ENCODE results near the gene GGT5.
"Not testable (repeated sequence)": the region's sequence is repeated elsewhere in the genome, so short reads cannot be mapped to it uniquely, and the experiment has no call there.

Gene GGT5

DNA sequence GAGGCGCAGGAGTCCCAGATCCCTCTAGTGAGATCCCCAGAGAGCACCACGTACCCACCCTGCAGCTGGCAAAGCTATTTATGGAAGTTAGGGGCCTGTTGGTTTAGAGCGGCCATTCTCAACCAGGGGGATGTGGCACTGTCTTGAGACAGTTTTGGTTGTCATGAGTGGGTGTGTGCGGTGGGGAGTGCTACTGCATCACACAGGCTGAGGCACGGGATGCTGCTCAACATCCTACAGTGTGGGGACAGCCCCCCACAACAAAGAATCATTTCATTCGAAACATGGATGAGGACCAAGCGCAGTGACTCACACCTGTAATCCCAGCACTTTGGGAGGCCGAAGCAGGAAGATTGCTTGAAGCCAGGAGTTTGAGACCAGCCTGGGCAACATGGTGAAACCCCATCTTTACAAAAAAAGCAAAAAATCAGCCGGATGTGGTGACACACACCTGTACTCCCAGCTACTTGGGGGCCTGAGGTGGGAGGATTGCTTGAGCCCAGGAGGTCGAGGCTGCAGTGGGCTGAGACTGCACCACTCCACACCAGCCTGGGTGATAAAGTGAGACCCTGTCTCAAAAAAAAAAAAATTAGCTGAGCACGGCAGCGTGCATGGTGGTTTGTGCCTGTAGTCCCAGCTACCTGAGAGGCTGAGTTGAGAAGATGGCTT lies 28.2 kb downstream of the GGT5 start:
- H4K20me1 ChIP-seq (ENCODE audit: insufficient read depth) = no peaks in the 10 kb centered on the region
- H3K4me1 ChIP-seq (ENCODE audit: low read depth, poor library complexity, severe bottlenecking) = no peaks in the 10 kb centered on the region
- H3K27me3 ChIP-seq (ENCODE audit: insufficient read depth, low read depth) = no peaks in the 10 kb centered on the region
- no peak overlapping the region for H3K4me2 ChIP-seq
- no peak overlapping the region for H3K27ac ChIP-seq
- no peak overlapping the region for H3K4me3 ChIP-seq (IDR thresholded peaks at IDR 0.05; ENCODE audit: insufficient read depth, low read depth, low read length)
- no peak for TF ChIP-seq CTCF (conservative IDR thresholded peaks at IDR 0.05; ENCODE audit: low read depth, low read length)
- H2AFZ ChIP-seq (ENCODE audit: low read depth) = no peak overlapping the region
- H3K79me2 ChIP-seq (ENCODE audit: insufficient read depth, low read depth) = no peaks in the 10 kb centered on the region
- no peak overlapping the region for H3K9ac ChIP-seq
- no peaks in the 10 kb centered on the region for H3K36me3 ChIP-seq (ENCODE audit: insufficient read depth)

DNA sequence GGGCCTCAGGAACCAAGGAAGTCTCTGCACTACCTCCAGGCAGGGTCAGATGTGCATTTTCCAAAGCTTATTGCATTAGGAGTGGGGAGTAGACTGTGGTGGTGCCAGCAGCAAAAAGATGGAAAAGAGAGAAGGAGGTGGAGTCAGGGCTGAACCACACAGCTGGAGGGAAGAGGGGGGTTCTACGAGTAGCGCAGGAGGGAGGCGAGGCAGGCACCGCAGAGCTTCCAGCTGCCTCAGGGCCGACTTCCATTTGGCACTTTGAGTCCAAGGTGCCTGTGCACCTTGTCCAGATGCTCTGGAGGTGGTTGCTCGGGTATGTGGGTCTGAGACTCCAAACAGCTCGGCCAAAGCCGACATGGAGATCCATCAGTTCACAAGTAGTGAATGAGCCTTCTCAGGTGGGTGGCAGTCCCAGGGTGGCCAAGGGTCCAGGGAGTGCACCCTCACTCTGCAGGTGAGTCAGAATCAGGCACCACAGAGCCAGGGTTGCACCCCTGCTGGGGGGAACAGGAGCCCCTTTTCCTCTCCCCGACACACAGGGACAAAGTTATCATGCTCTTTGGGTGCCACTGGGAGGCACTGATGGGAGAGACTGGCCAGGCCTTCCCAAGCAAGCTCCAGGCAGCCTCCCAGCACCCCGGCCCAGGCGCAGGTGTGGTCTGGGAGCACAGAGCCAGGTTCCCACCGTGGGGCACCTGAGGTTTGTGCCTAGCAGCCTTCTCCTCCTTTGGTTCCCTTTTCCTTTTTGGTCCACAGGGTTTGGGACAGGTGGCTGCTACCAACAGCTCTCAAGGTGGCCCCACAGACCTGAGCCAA lies 30.2 kb downstream of the GGT5 start:
- H3K27ac ChIP-seq = no peak overlapping the region
- H4K20me1 ChIP-seq (ENCODE audit: insufficient read depth) = no peaks in the 10 kb centered on the region
- H3K4me1 ChIP-seq (ENCODE audit: low read depth, poor library complexity, severe bottlenecking) = no peaks in the 10 kb centered on the region
- no peak overlapping the region for H3K4me2 ChIP-seq
- no peaks in the 10 kb centered on the region for H3K27me3 ChIP-seq (ENCODE audit: insufficient read depth, low read depth)
- no peaks in the 10 kb centered on the region for H3K79me2 ChIP-seq (ENCODE audit: insufficient read depth, low read depth)
- H3K4me3 ChIP-seq (IDR thresholded peaks at IDR 0.05; ENCODE audit: insufficient read depth, low read depth, low read length) = no peak overlapping the region
- TF ChIP-seq CTCF (conservative IDR thresholded peaks at IDR 0.05; ENCODE audit: low read depth, low read length) = no peak
- H2AFZ ChIP-seq (ENCODE audit: low read depth) = no peak overlapping the region
- no peak overlapping the region for H3K9ac ChIP-seq
- H3K36me3 ChIP-seq (ENCODE audit: insufficient read depth) = no peaks in the 10 kb centered on the region

DNA sequence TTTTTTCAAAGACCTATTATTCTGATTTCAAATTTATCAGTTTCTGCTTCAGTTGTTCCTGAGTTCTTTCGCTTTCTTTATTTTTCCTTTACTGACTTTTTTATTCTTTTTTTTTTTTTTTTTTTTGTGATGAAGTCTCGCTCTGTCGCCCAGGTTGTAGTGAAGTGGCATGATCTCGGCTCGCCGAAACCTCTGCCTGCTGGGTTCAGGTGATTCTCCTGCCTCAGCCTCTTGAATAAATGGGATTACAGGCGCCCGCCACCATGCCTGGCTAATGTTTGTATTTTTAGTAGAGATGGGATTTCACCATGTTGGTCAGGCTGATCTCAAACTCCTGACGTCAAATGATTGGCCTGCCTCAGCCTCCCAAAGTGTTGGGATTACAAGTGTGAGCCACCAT lies 31.8 kb downstream of the GGT5 start:
- not testable (repeated sequence) for H3K9ac ChIP-seq; H3K4me2 ChIP-seq; H3K79me2 ChIP-seq (ENCODE audit: insufficient read depth, low read depth); H2AFZ ChIP-seq (ENCODE audit: low read depth); H3K4me1 ChIP-seq (ENCODE audit: low read depth, poor library complexity, severe bottlenecking); H4K20me1 ChIP-seq (ENCODE audit: insufficient read depth); H3K4me3 ChIP-seq (IDR thresholded peaks at IDR 0.05; ENCODE audit: insufficient read depth, low read depth, low read length); H3K36me3 ChIP-seq (ENCODE audit: insufficient read depth); H3K27me3 ChIP-seq (ENCODE audit: insufficient read depth, low read depth); H3K27ac ChIP-seq

- H3K27ac ChIP-seq; H4K20me1 ChIP-seq (ENCODE audit: insufficient read depth); H3K79me2 ChIP-seq (ENCODE audit: insufficient read depth, low read depth); H3K27me3 ChIP-seq (ENCODE audit: insufficient read depth, low read depth); H2AFZ ChIP-seq (ENCODE audit: low read depth); H3K9ac ChIP-seq; H3K4me2 ChIP-seq; H3K4me3 ChIP-seq (IDR thresholded peaks at IDR 0.05; ENCODE audit: insufficient read depth, low read depth, low read length); H3K36me3 ChIP-seq (ENCODE audit: insufficient read depth): not testable (repeated sequence)
- H3K4me1 ChIP-seq (ENCODE audit: low read depth, poor library complexity, severe bottlenecking) = peaks cover 15% of the 10 kb centered on the region
These were observed 33.2 kb downstream of the GGT5 start for GRCh38 chr22:24211716-24212115.

DNA sequence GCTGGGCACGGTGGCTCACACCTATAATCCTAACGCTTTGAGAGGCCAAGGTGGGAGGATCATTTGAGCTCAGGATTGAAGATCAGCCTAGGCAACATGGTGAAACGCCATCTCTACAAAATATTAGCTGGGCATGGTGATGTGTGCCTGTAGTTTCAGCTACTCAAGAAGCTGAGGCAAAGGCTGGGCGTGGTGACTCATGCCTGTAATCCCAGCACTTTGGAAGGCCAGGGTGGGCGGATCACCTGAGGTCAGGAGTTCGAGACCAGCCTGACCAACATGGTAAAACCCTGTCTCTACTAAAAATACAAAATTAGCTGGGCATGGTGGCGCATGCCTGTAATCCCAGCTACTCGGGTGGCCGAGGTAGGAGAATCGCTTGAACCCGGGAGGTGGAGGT lies 34.5 kb downstream of the GGT5 start:
- H3K79me2 ChIP-seq (ENCODE audit: insufficient read depth, low read depth); H3K4me3 ChIP-seq (IDR thresholded peaks at IDR 0.05; ENCODE audit: insufficient read depth, low read depth, low read length); H3K27me3 ChIP-seq (ENCODE audit: insufficient read depth, low read depth); H2AFZ ChIP-seq (ENCODE audit: low read depth); H3K27ac ChIP-seq; H3K9ac ChIP-seq; H3K36me3 ChIP-seq (ENCODE audit: insufficient read depth); H4K20me1 ChIP-seq (ENCODE audit: insufficient read depth); H3K4me2 ChIP-seq: not testable (repeated sequence)
- H3K4me1 ChIP-seq (ENCODE audit: low read depth, poor library complexity, severe bottlenecking) = peaks cover 28% of the 10 kb centered on the region

- Histone ChIP-seq H3K9ac (no peak overlapping the region), H3K27me3 (ENCODE audit: insufficient read depth, low read depth) (no peaks in the 10 kb centered on the region), H3K4me1 (ENCODE audit: low read depth, poor library complexity, severe bottlenecking) (peaks cover 35% of the 10 kb centered on the region), H3K4me2 (no peak overlapping the region), H3K4me3 (IDR thresholded peaks at IDR 0.05; ENCODE audit: insufficient read depth, low read depth, low read length) (no peak overlapping the region), H3K36me3 (ENCODE audit: insufficient read depth) (no peaks in the 10 kb centered on the region), H3K27ac (no peak overlapping the region), H2AFZ (ENCODE audit: low read depth) (no peak overlapping the region), H3K79me2 (ENCODE audit: insufficient read depth, low read depth) (no peaks in the 10 kb centered on the region), H4K20me1 (ENCODE audit: insufficient read depth) (no peaks in the 10 kb centered on the region)
- no peak for TF ChIP-seq CTCF (conservative IDR thresholded peaks at IDR 0.05; ENCODE audit: low read depth, low read length)
These were observed 35.2 kb downstream of the GGT5 start for GRCh38 chr22:24209687-24210086.
